K562 (cell line): ENCODE measurements around the gene GATC. TPM values are rescaled to one million over a fixed set of nuclear protein-coding genes. Genes with fewer than 3 reads are reported as not detected.

Experiments
- ETS2 ChIP-seq: IDR thresholded peaks from 2 replicates; pipeline ENCODE4 v1.6.1; 2016; ENCODE audit warnings: borderline replicate concordance, missing genetic modification characterization, mild to moderate bottlenecking, moderate library complexity, missing compliant biosample characterization; ENCODE audit not compliant: poor library complexity, severe bottlenecking
- FIP1L1 ChIP-seq: fragments of 200-400 bp; formaldehyde crosslinking; IDR thresholded peaks from 2 replicates; pipeline ENCODE4 v1.6.1; 2018; ENCODE audit warnings: mild to moderate bottlenecking, low read depth, low read length; ENCODE audit not compliant: poor library complexity, severe bottlenecking
- FOXP1 ChIP-seq: sonication (generic); formaldehyde crosslinking; IDR thresholded peaks from 2 replicates; pipeline ENCODE4 v1.8.0; 2022; ENCODE audit warnings: mild to moderate bottlenecking, missing genetic modification reagents
- GABPA ChIP-seq: fragments of 200-800 bp; sonication (Bioruptor generic); conservative IDR thresholded peaks from 2 replicates; pipeline ENCODE4 v1.6.1; 2016; ENCODE audit warnings: low read depth, missing genetic modification characterization, missing compliant biosample characterization
- JUNB ChIP-seq: fragments of 450-650 bp; formaldehyde crosslinking; conservative IDR thresholded peaks from 2 replicates; pipeline ENCODE4 v1.4.0; 2020; ENCODE audit warnings: mild to moderate bottlenecking
- JUND ChIP-seq, 2 experiments: IDR thresholded peaks; 2 replicates in 1 of 2; 3 replicates in 1 of 2; pipeline ENCODE4 v1.6.1; 2011; ENCODE audit warnings: borderline replicate concordance in 2 of 2, low read depth in 2 of 2, low read length in 2 of 2, improper control_type of control experiment in 1 of 2, missing biosample characterization in 1 of 2, missing genetic modification characterization in 1 of 2, missing genetic modification reagents in 1 of 2
- MEF2D ChIP-seq: conservative IDR thresholded peaks from 2 replicates; pipeline ENCODE4 v1.6.1; 2016; ENCODE audit warnings: low read depth, missing genetic modification characterization, missing compliant biosample characterization
- MTF1 ChIP-seq: fragments of 250-450 bp; sonication (Bioruptor Pico); IDR thresholded peaks from 2 replicates; pipeline ENCODE4 v1.9.0; 2021; ENCODE audit warnings: moderate library complexity, mild to moderate bottlenecking, inconsistent platforms, borderline replicate concordance
- POLR2AphosphoS2 ChIP-seq: IDR thresholded peaks from 2 replicates; pipeline ENCODE4 v1.6.1; 2012; ENCODE audit warnings: low read length, improper control_type of control experiment
- RBM22 ChIP-seq: fragments of 200-400 bp; formaldehyde crosslinking; IDR thresholded peaks from 2 replicates; pipeline ENCODE4 v1.6.1; 2018; ENCODE audit warnings: low read length, low read depth; ENCODE audit not compliant: poor library complexity, severe bottlenecking
- RBM39 ChIP-seq: fragments of 200-400 bp; formaldehyde crosslinking; optimal IDR thresholded peaks from 2 replicates; pipeline ENCODE3; 2018; ENCODE audit warnings: low read depth, low read length
- U2AF2 ChIP-seq: fragments of 200-400 bp; formaldehyde crosslinking; optimal IDR thresholded peaks from 2 replicates; pipeline ENCODE3; 2017; ENCODE audit warnings: low read depth, mild to moderate bottlenecking, low read length
- YBX1 ChIP-seq: fragments of 450-650 bp; IDR thresholded peaks from 2 replicates; pipeline ENCODE4 v1.7.1; 2016; ENCODE audit warnings: mild to moderate bottlenecking
- ZBTB2 ChIP-seq: fragments of 450-650 bp; IDR thresholded peaks from 2 replicates; pipeline ENCODE4 v1.6.1; 2016; ENCODE audit warnings: antibody characterized with exemption
- ZBTB7A ChIP-seq: IDR thresholded peaks from 2 replicates; pipeline ENCODE4 v1.6.1; 2011; ENCODE audit warnings: low read depth, mild to moderate bottlenecking, low read length, moderate library complexity, borderline replicate concordance; ENCODE audit not compliant: control insufficient read depth
- ZFP36 ChIP-seq: fragments of 150-350 bp; IDR thresholded peaks from 2 replicates; pipeline ENCODE4 v1.6.1; 2018; ENCODE audit warnings: low read length, low read depth; ENCODE audit not compliant: partially characterized antibody
- ZNF184 ChIP-seq: sonication (generic); formaldehyde crosslinking; IDR thresholded peaks from 2 replicates; pipeline ENCODE4 v1.5.0; 2020; ENCODE audit warnings: missing genetic modification reagents
- ZNF316 ChIP-seq: fragments of 450-650 bp; IDR thresholded peaks from 2 replicates; pipeline ENCODE4 v1.6.1; 2016
- ZNF696 ChIP-seq: fragments of 250-450 bp; sonication (Bioruptor Pico); conservative IDR thresholded peaks from 2 replicates; pipeline ENCODE4 v1.4.0; 2020; ENCODE audit warnings: mild to moderate bottlenecking, moderate library complexity
- ZZZ3 ChIP-seq: fragments of 450-650 bp; IDR thresholded peaks from 2 replicates; pipeline ENCODE4 v1.6.1; 2016; ENCODE audit warnings: antibody characterized with exemption, mild to moderate bottlenecking, moderate library complexity
- polyA plus RNA-seq, 8 experiments: library from polyadenylated mRNA; depleted of rRNA in 4 of 8; stranded (reverse) in 5 of 8; unstranded in 3 of 8; fragments of >200 nt; fragmentation: Nextera tagmentation in 2 of 8; fragmentation: Illumina TruSeq in 1 of 8; extraction: Ambion mirVana in 2 of 8; extraction: Trizol in 1 of 8; gene quantifications; 2 replicates each; pipeline versions ENCODE4 v1.2.1 to v1.2.3, GENCODE V29; 2011 to 2014; ENCODE audit warnings: inconsistent platforms in 1 of 8, missing spikeins in 1 of 8
- total RNA-seq, 7 experiments: library from RNA; depleted of rRNA in 6 of 7; stranded (reverse); fragments of >200 nt in 6 of 7; fragmentation: Illumina TruSeq in 2 of 7; extraction: Trizol in 2 of 7; gene quantifications; 2 replicates each; pipeline versions ENCODE4 v1.2.1 to v1.2.3, GENCODE V29; 2011 to 2021; ENCODE audit warnings: low replicate concordance in 1 of 7
- TF ChIP-seq, protein P1 (sequence below): IDR thresholded peaks from 2 replicates; pipeline ENCODE4 v1.6.1; 2011; ENCODE audit warnings: borderline replicate concordance, low read depth, mild to moderate bottlenecking, moderate library complexity, low read length; ENCODE audit not compliant: insufficient read depth, poor library complexity, severe bottlenecking
- TF ChIP-seq, protein P2 (sequence below), 2 experiments: fragments of 450-650 bp in 1 of 2; sonication (generic) in 1 of 2; formaldehyde crosslinking in 1 of 2; IDR thresholded peaks in 1 of 2; conservative IDR thresholded peaks in 1 of 2; 2 replicates each; pipeline versions ENCODE4 v1.6.1 to v1.8.1; 2016 to 2023; ENCODE audit warnings: mild to moderate bottlenecking in 2 of 2, moderate library complexity in 2 of 2, inconsistent platforms in 1 of 2, missing genetic modification reagents in 1 of 2

Gene GATC
- total and polyA plus RNA-seq, 9 of the 15 experiments (the other 6 are each of a cell fraction or from before 2014, with no cell fraction given): 5.8 to 52.6 (median 28.2) TPM

DNA sequence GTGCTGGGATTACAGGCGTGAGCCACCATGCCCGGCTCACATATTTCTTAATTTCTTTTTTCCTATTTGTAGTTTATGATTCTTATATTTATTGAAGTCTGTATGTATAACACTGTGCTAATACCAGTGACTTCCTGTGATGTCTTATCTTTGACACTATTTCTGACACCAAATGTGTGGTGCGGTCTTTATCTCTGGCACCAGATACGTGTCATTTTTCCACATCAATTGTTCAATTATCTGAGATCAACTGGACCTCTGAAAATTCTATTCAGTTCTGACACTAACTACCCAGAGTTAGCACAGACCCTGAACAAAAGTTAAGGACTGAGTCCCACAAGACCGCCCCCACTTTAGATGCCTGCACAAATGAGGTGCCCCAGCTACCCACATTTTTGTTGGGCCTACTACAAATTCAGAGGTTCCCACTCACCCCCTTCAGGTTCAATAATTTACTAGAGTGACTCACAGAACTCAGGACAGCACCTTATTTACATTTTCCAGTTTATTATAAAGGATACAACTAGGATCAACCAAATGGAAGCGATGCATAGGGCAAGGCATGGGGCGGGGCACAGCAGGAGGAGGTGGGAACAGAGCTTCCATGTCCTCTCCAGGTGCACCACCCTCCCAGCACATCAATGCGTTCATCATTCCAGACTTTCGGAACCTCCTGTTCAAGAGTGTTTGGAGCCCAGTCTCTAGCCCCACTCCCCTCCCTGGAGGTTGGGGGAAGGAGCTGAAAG lies 35.0 kb downstream of the GATC start (continued):
- TF ChIP-seq, protein P1, sequence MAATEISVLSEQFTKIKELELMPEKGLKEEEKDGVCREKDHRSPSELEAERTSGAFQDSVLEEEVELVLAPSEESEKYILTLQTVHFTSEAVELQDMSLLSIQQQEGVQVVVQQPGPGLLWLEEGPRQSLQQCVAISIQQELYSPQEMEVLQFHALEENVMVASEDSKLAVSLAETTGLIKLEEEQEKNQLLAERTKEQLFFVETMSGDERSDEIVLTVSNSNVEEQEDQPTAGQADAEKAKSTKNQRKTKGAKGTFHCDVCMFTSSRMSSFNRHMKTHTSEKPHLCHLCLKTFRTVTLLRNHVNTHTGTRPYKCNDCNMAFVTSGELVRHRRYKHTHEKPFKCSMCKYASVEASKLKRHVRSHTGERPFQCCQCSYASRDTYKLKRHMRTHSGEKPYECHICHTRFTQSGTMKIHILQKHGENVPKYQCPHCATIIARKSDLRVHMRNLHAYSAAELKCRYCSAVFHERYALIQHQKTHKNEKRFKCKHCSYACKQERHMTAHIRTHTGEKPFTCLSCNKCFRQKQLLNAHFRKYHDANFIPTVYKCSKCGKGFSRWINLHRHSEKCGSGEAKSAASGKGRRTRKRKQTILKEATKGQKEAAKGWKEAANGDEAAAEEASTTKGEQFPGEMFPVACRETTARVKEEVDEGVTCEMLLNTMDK: no peak
- TF ChIP-seq ZBTB2 (no peak), ZFP36 (no peak), FOXP1 (CRISPR knock-in tag) (no peak), JUNB (no peak), U2AF2 (no peak), JUND (IDR thresholded peaks at IDR 0.05; ENCODE audit: borderline replicate concordance, low read depth, low read length) (peak; percentile 26; the same call in 1 of the 2 replicates), JUND (tag; IDR thresholded peaks at IDR 0.05; ENCODE audit: borderline replicate concordance, low read depth, low read length) (no peak), ZNF696 (no peak), ZBTB7A (no peak), MTF1 (CRISPR knock-in tag) (no peak), YBX1 (no peak), RBM39 (no peak), FIP1L1 (no peak), GABPA (tag) (0 out of 2 replicates have a peak, but pooled peaks have one; percentile 36), MEF2D (tag) (peak; percentile 84), POLR2AphosphoS2 (no peak), ZNF184 (CRISPR knock-in tag) (no peak), ZZZ3 (no peak), ETS2 (tag) (no peak), RBM22 (no peak), ZNF316 (no peak)
- TF ChIP-seq, protein P2, sequence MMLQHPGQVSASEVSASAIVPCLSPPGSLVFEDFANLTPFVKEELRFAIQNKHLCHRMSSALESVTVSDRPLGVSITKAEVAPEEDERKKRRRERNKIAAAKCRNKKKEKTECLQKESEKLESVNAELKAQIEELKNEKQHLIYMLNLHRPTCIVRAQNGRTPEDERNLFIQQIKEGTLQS (IDR thresholded peaks at IDR 0.05): no peak
- TF ChIP-seq, protein P2 (CRISPR knock-in tag; conservative IDR thresholded peaks at IDR 0.05): no peak
